SKM-1 (cell line): ENCODE data around the gene B4GALNT4.
A peak's percentile ranks its signal among the peaks of the same experiment; 100 is the strongest.
"Not testable (repeated sequence)": the region's sequence is repeated elsewhere in the genome, so short reads cannot be mapped to it uniquely, and the experiment has no call there.

Experiments
- DNase-seq: peaks from one replicate; lab custom pipeline; 2025; ENCODE audit not compliant: unreplicated experiment; lab: John Stamatoyannopoulos, UW

Gene B4GALNT4

DNA sequence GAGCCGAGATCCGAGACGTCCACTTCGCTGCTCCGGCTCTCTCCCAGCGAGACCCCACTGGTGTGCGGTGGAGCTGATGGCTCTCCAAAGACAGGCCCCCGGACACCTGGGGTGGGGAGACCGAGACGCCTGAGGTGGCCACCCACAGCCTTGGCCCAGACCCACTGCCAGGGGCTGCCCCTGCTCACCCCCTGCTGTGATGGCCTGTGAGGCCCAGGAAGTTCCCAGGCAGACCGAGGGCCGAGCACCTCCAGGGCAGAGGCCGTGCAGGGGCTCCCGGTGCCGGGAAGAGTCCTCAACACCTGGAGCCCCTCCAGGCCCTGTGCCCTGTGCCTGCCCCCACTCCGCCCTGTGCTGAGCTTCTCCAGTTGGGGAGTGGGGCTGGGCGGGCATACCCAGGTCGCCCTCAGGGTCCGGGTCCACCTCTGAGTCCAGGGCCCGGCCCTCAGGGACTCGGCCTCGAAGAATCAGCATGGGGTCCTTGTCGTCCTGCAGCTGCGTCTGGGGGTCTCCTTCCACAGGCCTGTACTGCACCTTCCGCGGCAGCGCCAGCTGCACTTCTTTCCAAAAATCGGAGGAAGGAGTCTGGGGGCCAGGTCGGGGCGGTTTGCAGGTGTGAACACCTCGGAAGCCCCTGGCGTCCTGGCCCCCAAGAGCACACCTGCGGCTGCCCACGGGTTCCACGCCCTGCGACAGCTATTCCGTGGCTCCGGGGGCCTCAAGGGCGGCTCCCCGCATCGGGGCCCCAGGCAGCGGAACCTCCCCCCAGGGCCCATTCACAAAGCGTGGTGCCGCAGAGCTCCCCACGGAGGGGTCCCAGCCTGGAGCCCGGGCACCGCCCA, 36.9 kb downstream of the B4GALNT4 start:
- DNase-seq = no peak

- peak; percentile 56 for DNase-seq
Observed at GRCh38 chr11:406796-407650, 37.7 kb downstream of the B4GALNT4 start.

DNA sequence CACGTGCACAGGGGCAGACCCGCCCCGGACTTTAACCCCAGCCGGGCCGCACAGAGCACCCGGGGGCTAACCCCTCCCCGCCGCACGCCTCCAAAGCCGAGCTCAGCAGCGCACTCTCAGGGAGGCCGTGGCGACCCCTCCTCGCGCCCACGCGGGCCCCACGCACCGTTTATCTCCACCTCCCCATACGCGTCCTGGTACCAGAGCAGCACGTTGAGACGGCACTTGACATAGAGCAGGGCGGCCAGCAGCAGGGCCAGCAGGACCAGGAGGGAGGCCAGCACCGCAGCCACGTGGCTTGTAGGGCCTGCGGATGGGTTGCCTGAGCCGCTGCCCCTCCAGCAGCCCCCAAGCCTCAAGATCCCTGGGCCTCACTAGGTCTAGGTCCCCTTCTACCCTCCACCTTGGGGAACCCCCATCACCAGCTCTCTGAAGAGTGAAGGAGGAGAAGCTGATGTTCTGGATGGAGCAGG, 38.4 kb downstream of the B4GALNT4 start:
- no peak for DNase-seq

DNA sequence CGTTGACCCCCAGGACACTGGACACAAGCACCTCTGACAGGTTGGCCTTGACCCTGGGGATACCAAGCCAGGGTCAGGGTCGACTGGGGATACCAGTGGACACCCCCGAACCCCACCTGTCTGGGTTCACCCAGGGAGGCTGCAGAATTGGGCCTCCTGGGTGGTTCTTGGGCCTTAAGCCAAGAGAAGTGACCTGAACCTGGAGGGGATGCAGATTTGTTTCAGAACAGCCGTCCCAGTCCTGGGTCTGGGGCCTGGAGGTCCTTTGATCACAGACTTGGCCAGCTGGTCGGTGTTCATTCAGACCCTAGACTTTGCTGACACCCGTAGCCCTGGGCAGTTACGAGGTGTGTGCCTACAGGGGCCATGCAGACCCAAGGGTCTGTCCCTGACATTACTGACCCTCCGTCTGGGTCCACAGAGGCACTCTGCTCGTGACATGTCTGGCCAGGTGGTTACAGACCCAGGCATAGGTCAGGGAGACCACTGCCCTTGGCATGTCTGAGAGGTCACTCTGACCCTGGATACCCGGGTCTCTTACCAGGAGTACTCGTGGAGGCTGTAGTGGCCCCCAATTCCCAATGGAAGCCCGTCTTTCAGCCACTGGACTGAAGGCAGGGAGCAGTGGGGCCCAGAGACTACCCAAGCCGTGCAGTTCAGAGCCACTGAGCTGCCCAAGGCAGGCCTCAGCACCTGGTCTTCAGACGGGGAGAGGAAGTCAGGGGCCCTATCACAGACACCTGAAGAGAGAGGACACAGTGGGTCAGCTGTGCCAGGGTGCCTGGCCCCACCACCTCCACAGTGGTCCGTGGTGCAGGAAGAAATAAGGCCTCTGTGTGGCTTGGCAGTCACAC, 39.1 kb downstream of the B4GALNT4 start:
- no peak for DNase-seq

- no peak for DNase-seq
Observed at GRCh38 chr11:409008-409599, 39.8 kb downstream of the B4GALNT4 start.

GRCh38 chr11:409600-410483, 40.5 kb downstream of the B4GALNT4 start:
- DNase-seq = no peak

- not testable (repeated sequence) for DNase-seq
Observed at GRCh38 chr11:410711-411110, 41.4 kb downstream of the B4GALNT4 start.

DNA sequence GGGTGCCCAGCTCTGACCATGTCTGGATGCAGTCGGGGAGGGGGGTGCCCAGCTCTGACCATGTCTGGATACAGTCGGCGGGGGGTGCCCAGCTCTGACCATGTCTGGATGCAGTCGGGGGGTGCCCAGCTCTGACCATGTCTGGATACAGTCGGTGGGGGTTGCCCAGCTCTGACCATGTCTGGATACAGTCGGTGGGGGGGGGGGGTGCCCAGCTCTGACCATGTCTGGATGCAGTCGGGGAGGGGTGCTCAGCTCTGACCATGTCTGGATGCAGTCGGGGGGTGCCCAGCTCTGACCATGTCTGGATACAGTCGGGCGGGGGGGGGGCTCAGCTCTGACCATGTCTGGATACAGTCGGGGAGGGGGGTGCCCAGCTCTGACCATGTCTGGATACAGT, 42.2 kb downstream of the B4GALNT4 start:
- DNase-seq = not testable (repeated sequence)

DNA sequence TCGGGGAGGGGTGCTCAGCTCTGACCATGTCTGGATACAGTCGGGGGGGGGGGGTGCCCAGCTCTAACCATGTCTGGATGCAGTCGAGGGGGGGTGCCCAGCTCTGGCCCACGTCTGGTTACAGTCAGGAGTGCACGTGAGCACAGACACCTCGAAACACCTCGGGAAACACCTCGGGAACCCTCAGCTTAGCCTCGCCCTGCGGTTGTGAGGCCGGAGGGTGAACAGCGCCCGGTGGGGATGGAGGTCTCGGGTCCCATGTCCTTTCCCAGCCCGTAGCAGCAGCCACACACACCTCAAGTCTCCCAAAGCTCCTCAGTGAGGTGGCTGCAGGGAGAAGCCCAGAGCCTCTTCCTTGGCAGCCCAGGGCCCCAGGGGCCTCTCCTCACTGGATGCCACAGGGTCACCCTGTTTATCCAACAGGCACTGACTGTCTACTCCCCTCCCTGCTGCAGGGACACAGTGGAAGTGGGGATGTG, 43.4 kb downstream of the B4GALNT4 start:
- no peak for DNase-seq

DNA sequence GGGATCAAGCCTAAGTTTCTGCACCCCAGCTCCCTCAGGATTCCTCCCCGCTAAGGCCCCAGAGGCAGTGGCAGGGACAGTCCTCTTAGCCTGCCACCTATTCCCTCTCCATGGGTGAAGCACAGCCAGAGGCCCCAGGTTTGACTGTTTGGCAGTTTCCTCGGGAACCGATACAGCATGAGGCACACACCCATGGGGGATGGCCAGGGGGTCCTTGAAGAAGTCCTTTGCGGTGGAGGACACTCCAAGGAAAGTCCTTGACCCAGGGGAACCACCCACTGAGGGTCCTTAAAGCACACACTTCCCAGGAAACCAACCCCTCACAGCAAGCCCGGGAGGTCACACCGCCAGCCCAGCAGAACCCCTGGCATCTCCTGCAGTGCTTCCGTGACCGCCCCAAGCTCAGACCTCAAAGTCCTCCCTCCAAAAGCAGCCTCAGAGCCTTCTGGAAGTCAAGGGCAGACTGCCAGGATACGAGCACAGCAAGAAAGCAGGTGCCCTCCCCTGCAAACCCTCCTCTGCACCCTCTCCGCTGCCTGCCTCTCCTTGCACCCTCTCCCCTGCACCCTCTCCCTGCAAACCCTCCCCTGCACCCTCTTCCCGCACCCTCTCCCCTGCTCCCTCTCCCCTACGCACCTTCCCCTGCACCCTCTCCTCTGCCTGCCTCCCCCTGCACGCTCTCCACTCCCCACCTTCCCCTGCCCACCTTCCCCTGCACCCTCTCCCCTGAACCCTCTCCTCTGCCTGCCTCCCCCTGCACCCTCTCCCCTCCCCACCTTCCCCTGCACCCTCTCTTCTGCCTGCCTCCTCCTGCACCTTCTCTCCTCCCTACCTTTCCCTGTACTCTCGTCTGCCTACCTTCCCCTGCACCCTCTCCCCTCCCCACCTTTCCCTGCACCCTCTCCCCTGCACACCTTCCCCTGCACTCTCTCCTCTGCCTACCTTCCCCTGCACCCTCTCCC, 44.1 kb downstream of the B4GALNT4 start:
- no peak for DNase-seq

- no peak for DNase-seq
Observed at GRCh38 chr11:414318-414857, 45.1 kb downstream of the B4GALNT4 start.

GRCh38 chr11:415640-416041, 46.3 kb downstream of the B4GALNT4 start:
- DNase-seq = no peak

- no peak for DNase-seq
Observed at GRCh38 chr11:416051-416756, 46.9 kb downstream of the B4GALNT4 start.

GRCh38 chr11:416757-417621, 47.7 kb downstream of the B4GALNT4 start:
- no peak for DNase-seq

DNA sequence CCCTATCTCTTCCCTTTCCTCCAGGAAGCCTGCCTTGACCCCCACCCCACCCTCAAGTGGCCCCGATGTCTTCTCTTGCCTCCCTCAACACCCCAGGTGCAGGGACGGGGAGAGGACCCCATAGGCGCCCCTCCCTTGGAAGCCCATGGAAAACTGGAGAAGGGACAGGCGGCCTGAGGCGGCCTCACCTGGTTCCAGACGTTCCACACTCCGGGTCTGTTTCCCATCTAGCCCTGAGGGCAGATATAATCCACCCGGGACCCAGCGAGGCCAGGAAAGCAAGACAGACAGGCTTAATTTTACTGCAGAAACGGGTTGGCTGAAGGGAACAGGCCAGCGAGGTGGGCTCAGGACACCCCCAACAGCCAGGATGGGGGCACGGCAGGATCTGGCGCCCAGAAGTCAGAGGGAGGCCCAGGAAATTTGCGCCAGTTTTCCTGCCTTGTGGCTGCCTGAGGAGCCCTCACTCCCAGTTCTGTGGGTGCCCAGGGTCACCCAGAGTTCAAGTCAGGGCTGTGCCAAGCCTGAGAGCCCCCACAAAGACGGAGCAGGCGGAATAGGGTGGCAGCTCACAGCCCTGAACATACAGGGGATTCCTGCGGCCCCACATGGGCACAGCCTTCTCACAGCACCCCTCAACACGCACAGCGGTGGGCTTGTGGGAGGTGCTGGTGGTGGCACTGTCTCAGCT, 48.5 kb downstream of the B4GALNT4 start:
- DNase-seq = no peak
